Measurements from ENCODE around the gene DLG2. TPM values are rescaled to one million over a fixed set of nuclear protein-coding genes. Genes with fewer than 3 reads are reported as not detected.

Gene DLG2
- polyA plus RNA-seq, 3 donors: 0.24 to 0.39 TPM; not detected in 1

DNA sequence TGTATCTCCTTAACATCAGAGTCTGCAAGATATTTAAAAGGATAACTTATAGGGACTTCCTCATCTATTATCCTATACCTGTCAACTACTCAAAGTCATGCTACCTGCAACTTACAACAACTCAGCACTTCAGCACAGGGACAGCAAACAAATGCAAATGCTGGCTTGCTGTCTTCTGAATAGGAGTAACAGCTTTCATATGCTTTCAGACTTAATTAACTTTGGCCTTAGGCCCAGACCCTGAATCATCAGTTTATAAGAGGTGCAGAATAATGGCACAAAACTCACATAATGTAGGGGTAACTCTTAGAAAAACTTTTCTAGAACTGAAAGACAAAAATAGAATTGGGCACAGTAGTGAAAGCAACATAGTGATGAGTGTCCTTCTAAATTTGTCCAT, 953.4 kb downstream of the DLG2 start:
- Mint-ChIP-seq H3K36me3 (no peaks in the 10 kb centered on the region), H3K27ac (no peak overlapping the region), H3K4me3 (no peak overlapping the region), H3K4me1 (no peaks in the 10 kb centered on the region), H3K9me3 (peaks cover 0 to 7% (median 0%) of the 10 kb centered on the region in 7 donors), H3K27me3 (ENCODE audit: low read depth in 3 of 3) (peaks cover 0 to 2% (median 0%) of the 10 kb centered on the region in 3 donors)
- no peak for TF ChIP-seq CTCF (IDR thresholded peaks at IDR 0.05)
- no peak for DNase-seq
- no peaks in the 10 kb centered on the region for H4K20me1 ChIP-seq (ENCODE audit: insufficient read depth, low read length)
- H3K36me3 ChIP-seq (replicated peaks in 1 of 2; ENCODE audit: control insufficient read depth in 1 of 2, insufficient read depth in 2 of 2, low read length in 2 of 2): no peaks in the 10 kb centered on the region
- no peak overlapping the region for H3K27ac ChIP-seq (ENCODE audit: low read depth in 1 of 2, low read length in 2 of 2)
- no peaks in the 10 kb centered on the region for H3K79me2 ChIP-seq (ENCODE audit: insufficient read depth, low read length)
- no peak overlapping the region for H3K9ac ChIP-seq (ENCODE audit: insufficient read depth, low read length, poor library complexity, severe bottlenecking)
- H3K27me3 ChIP-seq (ENCODE audit: control insufficient read depth in 2 of 2, insufficient read depth in 2 of 2, low read length in 2 of 2): no peaks in the 10 kb centered on the region
- no peak overlapping the region for H3K4me3 ChIP-seq (replicated peaks in 1 of 3; ENCODE audit: low read depth in 2 of 3, low read length in 3 of 3)
- no peaks in the 10 kb centered on the region for H3K9me3 ChIP-seq (replicated peaks in 1 of 2; ENCODE audit: control insufficient read depth in 1 of 2, insufficient read depth in 1 of 2, low read length in 2 of 2)
- no peak overlapping the region for H3K4me2 ChIP-seq (replicated peaks; ENCODE audit: extremely low read depth, low read length, poor library complexity, severe bottlenecking)
- H2AFZ ChIP-seq (ENCODE audit: insufficient read depth, low read depth, low read length, poor library complexity, severe bottlenecking): no peak overlapping the region
- H3K4me1 ChIP-seq (ENCODE audit: control insufficient read depth in 1 of 2, insufficient read depth in 2 of 2, low read length in 2 of 2): no peaks in the 10 kb centered on the region
- intact Hi-C loops (cut with micrococcal nuclease): no loop called here

DNA sequence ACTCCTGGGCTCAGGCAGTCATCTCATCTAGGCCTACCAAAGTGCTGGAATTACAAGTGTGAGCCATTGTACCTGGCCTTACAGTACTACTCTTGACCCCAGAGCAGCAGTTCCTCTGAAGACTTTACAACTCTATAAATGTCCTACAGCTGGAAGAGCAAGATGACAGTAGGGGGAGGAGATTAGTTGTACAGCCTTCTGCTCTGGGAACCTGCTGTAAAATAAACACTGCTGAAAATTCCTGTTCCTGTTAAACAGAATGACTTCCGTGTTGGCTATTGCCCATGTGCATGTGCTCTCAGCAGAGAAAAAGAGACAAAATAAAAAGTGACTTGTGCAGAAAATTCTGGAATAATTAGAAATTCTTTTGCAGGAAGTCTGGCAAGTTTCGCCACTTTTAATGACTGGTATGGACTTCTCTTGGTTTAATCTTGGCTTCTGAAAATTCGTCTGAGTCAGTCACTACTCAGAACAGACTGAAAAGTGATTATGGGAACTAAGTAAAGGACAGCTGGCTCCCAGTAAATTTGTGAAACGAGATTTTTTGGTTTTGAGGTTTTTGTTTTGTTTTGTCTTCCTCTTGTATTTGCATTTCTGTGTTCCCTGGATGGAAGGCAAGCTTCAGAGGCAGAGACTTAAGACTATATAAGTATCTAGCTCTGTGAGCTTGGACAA, 955.7 kb downstream of the DLG2 start:
- Mint-ChIP-seq H3K4me3 (no peak overlapping the region), H3K9me3 (peaks cover 0 to 8% (median 0%) of the 10 kb centered on the region in 7 donors), H3K27ac (no peak overlapping the region), H3K27me3 (ENCODE audit: low read depth in 3 of 3) (peaks cover 0 to 2% (median 0%) of the 10 kb centered on the region in 3 donors), H3K36me3 (no peaks in the 10 kb centered on the region), H3K4me1 (no peaks in the 10 kb centered on the region)
- intact Hi-C loops (cut with micrococcal nuclease): no loop called here
- Histone ChIP-seq H3K79me2 (ENCODE audit: insufficient read depth, low read length) (no peaks in the 10 kb centered on the region), H4K20me1 (ENCODE audit: insufficient read depth, low read length) (no peaks in the 10 kb centered on the region), H3K9me3 (replicated peaks in 1 of 2; ENCODE audit: control insufficient read depth in 1 of 2, insufficient read depth in 1 of 2, low read length in 2 of 2) (no peaks in the 10 kb centered on the region), H2AFZ (ENCODE audit: insufficient read depth, low read depth, low read length, poor library complexity, severe bottlenecking) (no peak overlapping the region), H3K4me1 (ENCODE audit: control insufficient read depth in 1 of 2, insufficient read depth in 2 of 2, low read length in 2 of 2) (no peaks in the 10 kb centered on the region), H3K4me2 (replicated peaks; ENCODE audit: extremely low read depth, low read length, poor library complexity, severe bottlenecking) (no peak overlapping the region), H3K9ac (ENCODE audit: insufficient read depth, low read length, poor library complexity, severe bottlenecking) (no peak overlapping the region), H3K4me3 (replicated peaks in 1 of 3; ENCODE audit: low read depth in 2 of 3, low read length in 3 of 3) (no peak overlapping the region), H3K27me3 (ENCODE audit: control insufficient read depth in 2 of 2, insufficient read depth in 2 of 2, low read length in 2 of 2) (no peaks in the 10 kb centered on the region), H3K36me3 (replicated peaks in 1 of 2; ENCODE audit: control insufficient read depth in 1 of 2, insufficient read depth in 2 of 2, low read length in 2 of 2) (no peaks in the 10 kb centered on the region), H3K27ac (ENCODE audit: low read depth in 1 of 2, low read length in 2 of 2) (no peak overlapping the region)
- WGBS (ENCODE audit: insufficient coverage): 59% methylated on average over 4 of the region's 4 CpGs
- TF ChIP-seq CTCF (IDR thresholded peaks at IDR 0.05): no peak
- DNase-seq: no peak

Data from CD14-positive monocyte (primary cell).